NT2/D1 (cell line): ENCODE measurements around the gene PKP1.

ENCODE experiments used
- SUZ12 ChIP-seq: IDR thresholded peaks from 2 replicates; pipeline ENCODE4 v1.6.1; 2011; ENCODE audit not compliant: insufficient read length, insufficient read depth; ENCODE audit errors: extremely low read depth
- YY1 ChIP-seq: IDR thresholded peaks from 2 replicates; pipeline ENCODE4 v1.6.1; 2011; ENCODE audit not compliant: insufficient read length, insufficient read depth
- ZNF274 ChIP-seq: IDR thresholded peaks from 2 replicates; pipeline ENCODE4 v1.6.1; 2011; ENCODE audit warnings: mild to moderate bottlenecking, low read depth, low read length

DNA sequence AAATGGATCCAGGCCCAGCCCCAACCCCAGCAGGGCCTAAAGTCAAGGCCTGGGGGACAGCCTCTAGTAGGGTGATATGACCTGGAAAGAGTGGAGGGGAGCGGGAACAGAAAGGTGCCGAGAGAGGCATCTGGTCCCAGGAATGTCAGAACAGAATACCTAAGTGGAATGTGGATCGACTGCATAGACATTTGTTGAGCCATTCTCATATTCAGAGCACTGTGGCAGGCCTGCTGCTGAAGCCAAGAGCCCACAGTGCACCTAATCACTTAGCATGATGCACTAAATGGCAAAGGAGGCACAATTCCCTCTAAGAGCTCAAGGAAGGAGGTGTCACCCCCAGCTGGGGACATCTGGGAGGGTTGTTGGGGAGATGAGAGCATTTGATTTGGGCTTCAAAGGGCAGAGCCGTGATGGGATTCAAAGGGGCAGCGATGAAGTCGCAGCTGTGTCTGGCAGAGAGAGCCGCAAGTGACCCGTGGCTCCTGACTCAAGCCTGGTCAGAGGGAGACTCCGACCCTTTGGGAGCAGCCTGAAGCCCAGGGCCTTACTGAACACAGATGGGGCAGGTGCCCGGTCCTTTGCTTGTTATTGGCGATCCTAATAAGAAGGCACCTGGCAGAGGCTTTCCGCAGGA, 8.6 kb upstream of the PKP1 start:
- no peak for TF ChIP-seq ZNF274
- TF ChIP-seq YY1: no peak
- no peak for TF ChIP-seq SUZ12
